ENCODE measurements around the gene SMAD7.

The SMAD7 gene

DNA sequence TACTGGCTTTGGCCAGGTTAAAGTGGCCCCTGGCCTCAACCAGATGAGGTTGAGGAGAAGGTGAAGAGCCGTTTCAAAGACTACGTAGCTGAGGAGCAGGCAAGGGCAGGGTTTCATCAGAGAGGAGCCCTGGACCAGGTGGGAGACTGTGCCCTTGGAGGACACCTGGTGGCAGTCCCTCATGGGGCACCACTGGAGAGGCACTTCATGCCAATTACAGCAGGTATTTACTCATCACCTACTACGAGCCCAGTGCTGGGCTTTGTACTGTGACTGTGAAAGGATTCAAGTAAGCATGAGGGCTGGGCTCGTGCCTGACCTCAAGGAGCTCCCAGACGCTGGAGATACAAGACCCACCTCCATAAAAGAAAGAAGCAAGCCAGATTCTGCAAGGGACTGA is 37.6 kb downstream of the SMAD7 start:
- DNase-seq, result no peak

DNA sequence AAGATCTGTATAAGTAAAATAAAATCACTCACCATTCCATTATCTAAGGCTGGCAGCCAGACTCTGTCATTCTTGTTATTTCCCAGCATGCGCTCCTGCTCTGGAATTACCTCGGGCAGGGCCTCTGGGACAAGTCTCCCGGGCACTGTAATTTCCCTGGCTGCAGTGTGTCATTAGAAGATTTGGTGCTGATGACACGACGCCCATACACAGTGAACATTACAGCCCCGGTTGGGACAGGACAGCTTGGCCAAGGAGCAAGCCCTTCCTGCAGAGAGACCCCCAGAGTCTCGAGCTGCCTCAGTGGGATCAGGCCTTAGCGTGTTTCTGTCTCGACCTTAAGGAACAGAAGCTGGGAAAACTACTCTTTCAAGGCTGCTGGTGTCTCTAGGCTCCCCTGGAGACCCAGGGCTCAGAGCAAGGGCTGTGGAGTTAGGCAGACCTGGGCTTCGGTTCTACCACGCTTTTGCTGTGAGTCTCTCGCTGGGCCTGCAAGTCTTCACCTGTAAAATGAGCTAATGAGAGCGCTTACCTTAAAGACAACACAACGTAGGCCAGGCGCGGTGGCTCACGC is 39.7 kb downstream of the SMAD7 start:
- no peak for DNase-seq

DNA sequence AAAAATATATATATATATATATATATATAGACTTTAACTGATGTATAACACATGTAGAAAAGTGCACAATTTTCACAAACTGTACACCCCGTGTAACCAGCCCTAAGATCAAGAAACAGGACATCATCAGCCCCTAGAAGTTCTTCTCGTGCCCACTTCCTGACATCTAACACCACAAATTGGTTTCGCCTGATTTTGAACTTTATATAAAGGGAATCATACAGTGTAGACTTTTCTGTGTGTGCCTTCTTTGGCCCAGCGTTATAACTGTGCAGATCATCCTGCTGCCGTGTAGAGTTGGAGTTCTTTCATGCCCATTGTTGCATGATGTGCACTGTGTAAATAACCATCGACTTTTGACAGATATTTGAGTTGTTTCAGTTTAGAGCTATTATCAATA is 41.0 kb downstream of the SMAD7 start:
- DNase-seq, result no peak

DNA sequence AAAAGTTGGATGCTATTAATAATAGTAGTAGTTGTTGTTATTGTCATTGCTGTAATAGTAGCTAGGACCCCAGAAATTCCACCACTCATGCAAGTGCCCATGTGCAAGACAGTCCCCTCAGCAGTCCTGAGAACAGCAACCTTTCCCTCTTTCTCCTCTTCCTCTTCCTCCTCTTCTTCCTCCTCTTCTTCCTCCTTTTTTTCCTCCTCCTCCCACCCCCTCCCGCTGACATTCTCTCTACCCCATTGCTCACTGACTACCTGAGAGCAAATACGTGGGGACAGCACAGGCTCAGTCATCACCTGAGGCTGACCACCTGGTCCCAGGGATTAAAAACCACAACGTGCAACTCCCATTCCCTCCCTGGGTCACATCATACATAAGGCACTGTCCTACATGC is 41.8 kb downstream of the SMAD7 start:
- DNase-seq, result no peak

DNA sequence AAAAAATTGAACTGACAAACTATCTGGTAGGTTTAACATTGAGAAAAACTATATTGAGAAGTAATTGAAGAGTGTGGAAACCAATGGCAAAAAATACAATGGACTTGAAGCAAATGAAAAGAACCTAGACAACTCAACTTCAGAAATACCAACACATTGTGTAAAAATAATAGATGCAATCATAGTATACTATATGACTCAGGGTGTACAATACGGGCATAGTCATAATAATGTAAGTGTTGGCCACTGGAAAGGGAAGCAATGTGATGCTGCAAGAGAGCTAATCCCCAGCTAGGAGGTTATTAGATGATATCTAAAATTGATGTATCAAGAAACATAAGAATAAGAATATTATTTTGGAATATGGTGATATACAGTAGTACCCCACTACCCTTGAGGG is 45.3 kb downstream of the SMAD7 start:
- no peak for DNase-seq

DNA sequence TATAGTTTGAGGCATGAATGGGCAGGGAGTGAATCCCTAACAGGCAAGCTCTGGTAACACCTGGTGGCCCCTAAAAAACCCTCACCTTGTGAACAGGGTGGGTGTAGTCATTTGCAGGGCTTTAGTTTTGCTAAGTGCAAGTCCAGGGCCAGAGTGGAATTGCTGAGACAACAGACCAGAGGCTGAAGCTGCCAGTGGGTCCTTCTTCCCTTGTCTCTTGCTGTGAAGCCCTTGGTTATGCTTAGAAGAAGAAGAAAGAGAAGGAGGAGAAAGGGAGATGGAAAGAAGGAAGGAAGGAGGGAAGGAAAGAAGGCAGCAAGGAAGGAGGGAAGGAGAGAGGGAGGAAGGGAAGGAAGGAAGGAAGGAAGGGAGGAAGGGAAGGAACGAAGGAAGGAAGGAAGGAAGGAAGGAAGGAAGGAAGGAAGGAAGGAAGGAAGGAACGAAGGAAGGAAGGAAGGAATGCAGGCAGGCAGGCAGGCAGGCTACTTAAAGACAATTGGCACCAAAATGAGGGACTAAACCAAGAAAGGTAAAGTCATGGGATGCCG is 45.8 kb downstream of the SMAD7 start:
- DNase-seq, result no peak

DNA sequence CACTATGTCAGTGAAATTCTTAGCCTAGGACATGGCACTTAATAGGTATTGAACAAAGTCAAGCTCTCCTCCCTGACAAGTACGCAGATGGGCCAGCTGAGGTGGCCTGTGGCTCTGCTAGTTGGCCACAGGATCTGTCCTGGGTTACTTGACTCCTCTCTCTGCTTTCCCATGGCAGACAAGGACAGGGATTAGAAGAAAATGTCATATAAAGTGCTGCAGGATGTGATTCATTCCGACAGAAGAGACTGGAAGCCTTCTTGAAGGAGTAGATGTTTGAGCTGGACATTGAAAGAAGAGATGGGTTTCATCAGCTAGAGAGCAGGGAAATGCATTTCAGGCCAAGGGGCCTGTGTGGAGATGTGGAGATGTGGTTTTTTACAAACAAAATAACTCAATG is 46.7 kb downstream of the SMAD7 start:
- DNase-seq, result no peak

DNA sequence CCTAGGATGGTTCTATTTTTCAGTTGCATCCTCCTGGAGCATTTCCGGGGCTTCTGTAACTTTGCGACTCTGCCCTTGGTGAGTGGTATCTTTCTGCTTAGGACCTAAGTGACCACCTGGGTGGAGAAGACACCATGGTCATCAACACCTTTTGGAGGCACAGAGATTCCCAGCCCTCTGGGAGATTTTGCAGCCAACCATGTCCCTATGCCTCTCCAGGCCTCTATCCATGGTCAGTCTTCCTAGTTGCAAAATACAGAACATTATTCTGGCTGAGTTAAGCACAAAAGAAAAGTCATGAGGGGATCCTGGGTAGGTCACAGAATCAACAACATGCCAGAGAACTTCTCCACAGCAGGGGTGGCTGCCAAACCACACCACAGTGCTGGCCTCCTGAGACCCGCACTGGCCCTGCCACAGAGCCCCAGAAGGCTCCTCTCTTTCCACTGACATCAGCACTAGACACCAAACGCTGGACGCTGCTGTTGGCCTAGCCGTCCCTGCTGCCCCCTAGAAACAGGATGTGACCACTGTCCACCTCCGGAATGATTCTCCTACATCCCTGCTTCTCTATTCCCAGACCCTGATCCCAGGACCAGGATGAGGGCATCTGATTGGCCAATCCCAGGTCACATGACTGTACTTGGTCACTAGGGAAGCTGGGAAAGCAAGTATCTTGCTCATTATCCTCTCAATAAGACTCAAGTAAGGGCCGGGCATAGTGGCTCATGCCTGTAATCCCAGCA is 47.7 kb downstream of the SMAD7 start:
- DNase-seq, result no peak

DNA sequence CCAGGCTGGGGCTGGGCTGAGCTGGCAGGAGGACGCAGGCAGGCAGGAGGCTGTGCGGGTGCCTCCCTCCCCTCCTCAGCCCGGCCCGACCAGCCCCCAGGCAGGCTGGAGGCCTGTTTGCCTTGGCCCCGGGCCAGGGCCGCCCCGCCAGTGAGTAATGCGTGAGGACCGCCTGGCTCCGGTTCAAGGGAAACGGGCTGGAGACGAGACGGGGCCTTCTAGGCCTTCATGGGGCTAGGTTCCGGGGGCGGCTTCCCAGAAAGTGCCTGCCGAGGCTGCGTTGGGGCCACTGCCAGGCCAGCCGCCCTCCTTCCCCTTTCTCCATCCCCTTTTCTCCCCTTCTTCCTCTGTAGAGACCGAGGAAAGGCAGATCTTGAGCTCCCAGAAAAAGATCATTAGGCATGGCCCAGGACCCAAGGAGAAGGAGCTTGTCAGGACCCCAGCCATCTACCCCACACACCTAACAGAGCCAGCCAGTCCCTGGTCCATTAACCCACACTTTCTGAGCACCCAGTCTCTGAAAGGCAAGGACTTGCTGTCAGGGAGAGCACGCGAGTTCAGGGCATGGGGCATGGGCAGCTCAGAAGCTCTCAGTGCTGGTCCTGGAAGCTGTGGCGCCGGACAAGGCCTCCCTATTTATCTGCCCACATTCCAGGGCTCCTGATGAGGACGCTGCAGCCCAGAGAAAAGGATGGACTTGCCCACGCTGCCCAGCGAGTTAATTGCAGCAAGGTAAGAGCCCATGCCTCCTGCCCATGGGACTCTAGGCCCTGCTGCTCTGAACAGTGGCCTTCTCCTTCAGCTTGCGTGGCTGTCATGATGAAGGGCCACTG is 48.5 kb downstream of the SMAD7 start:
- no peak for DNase-seq

DNA sequence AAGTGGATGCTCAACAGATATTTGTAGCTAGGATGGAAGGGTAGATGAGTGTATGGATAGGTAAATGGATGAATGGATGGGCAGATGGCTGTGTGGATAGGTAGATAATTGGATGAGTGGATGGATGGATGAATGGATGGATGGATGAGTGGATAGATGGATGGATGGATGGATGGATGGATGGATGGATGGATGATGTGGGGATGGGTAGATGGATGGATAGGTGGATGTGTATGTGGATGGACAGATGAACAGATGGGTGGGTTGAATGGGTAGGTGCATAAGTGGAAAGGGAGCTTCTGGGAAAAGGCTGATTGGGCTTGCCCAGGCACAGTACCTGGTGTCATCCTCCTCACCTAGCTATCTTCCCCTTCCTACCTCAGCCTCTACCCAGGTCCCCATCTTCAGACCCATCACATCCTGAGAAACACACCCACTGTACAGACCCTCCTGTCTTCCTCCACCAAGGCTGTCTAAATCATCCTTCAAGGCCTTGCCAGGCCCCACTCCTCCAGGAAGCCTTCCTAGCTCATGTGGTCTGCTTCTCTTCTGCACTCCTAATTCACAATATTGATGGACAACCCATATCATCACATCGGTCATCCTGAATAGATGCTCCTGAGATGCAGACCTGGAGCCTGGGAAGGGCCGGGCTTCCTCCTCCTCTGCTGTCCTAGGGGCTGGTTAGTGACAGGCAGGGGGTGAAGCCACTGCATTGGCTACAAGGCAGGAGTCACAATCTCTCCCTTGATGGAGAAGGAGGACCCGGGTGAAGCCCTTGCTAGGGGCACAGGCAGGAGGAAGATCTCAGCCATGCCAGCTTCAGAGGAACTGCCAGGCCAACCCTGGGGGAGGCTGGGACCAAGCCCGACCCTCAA is 49.4 kb downstream of the SMAD7 start:
- no peak for DNase-seq

DNA sequence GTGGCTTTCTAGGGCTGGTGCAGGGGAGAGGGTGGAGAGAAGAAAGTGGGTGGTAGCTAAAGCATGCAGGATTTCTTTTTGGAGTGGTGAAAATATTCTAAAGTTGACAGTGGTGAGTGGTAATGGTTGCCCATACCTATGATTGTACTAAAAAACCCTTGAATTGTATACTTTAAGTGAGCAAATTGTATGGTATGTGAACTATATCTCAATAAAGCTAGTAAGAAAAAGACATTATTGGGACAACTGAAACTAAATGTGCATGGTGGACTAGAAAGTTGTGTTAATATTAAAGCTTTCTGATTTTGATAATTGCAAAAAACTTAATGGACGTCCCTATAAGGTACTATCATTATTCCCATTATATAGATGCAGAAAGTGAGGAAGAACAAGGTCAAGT is 50.3 kb downstream of the SMAD7 start:
- DNase-seq, result no peak

DNA sequence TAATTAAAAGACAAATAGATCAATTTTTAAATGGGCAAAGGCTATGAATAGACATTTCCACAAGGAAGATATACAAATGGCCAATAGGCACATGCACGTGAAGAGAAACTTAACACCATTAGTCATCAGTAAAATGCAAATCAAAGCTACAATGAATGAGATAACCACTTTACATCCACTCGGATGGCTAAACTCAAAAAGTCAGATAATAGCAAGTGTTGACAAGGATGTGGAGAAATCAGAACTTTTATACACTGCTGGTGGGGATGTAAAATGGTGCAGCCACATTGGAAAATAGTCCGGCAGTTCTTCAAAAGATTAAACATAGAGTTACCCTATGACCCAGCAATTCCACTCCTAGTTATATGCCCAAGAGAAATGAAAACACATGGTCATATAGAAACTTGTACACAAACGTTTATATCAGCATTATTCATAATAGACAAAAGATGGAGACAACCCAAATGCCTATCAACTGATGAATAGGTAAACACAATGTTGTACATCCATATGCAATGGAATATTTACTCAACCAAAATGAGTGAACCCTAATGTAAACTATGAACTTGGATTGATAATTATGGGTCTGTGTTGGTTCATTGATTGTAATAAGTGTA is 51.1 kb downstream of the SMAD7 start:
- no peak for DNase-seq

DNA sequence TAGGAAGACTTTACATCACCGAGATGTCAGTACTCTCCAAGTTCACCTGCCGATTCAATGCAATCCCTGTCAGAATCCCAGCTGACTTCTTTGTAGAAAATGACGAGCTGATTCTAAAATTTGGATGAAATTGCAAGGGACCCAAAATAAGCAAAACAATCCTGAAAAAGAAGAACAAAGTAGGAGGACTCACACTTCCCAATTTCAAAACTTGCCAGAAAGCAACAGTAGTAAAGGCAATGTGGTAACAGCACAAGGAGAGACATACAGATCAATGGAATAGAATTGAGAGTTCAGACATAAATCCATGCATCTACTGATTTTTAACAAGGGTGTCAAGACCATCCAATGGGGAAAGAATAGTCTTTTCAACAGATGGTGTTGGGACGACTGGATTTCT is 52.2 kb downstream of the SMAD7 start:
- no peak for DNase-seq

DNA sequence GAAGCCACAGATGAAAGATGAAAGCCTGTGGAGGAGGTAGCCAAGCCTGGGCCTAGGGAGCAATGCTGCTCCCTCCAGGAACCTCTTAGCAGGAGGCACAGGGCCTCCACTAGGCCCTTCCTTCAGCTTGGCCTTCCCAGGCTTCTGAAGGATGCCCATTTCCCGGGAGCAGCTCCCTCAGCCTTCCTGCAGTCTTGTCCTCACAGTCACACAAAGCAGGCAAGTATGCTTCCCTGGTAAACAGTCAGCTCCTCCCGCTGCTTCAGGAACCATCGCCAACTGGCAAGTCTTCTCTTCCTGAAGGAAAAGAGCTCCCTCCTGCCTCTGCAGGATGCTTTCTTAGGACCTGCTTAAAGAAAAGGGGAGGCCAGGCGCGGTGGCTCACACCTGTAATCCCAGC is 53.2 kb downstream of the SMAD7 start:
- DNase-seq, result no peak

DNA sequence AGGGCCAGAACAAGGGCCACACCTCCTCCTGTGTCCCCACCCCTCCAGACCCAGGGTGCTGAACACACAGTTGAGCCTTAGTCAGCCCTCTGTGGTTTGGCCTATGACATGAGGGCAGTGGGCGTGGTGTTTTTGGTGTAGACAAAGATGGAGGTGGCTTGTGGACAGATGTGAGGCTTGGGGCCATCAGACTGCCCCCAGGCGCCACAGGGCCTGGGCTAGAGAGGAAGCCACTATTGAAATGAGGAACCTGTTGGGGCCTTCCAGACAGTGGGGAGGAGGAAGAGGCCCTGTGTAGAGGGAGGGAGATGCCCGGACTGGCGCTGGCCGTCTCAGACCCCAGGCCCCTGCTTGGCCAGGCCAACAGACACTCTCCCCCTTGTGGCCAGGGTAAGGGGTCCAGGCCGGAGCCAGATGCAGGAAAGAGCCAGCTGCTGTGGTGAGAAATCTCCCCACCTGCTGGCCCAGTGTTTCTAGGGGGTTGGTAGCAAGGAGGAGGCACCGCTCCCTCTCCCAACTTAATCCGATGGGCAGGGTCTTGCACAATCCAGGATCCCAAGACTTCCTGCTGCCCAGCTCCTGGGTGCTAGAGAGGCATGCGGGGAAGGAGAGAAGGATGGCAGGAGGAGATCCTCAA is 53.8 kb downstream of the SMAD7 start:
- no peak for DNase-seq

DNA sequence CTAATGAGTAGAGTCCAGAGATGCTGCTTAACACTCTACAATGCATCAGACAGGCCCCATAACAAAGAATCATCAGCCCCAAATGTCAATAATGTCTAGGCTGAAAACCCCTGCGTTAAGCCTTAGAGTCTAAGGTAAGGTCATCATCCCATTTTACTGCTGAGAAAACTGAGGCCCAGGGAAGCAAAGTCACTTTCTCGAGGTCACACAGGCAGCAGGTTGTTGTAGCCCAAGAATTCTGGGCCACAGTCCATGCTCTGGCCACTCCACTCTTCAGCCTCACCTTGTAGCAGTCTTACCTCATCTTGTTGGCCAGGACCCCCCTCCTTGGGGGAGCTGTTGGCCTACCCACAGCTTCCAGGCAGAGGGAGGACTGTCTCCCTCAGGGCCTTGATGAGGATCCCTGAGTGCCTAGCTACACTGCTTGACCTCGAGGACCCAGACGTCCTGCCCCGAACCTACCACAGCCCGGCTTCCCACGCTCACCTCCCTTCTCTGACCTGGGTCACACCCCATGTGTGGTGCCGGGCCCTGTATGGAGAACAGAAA is 54.4 kb downstream of the SMAD7 start:
- no peak for DNase-seq

DNA sequence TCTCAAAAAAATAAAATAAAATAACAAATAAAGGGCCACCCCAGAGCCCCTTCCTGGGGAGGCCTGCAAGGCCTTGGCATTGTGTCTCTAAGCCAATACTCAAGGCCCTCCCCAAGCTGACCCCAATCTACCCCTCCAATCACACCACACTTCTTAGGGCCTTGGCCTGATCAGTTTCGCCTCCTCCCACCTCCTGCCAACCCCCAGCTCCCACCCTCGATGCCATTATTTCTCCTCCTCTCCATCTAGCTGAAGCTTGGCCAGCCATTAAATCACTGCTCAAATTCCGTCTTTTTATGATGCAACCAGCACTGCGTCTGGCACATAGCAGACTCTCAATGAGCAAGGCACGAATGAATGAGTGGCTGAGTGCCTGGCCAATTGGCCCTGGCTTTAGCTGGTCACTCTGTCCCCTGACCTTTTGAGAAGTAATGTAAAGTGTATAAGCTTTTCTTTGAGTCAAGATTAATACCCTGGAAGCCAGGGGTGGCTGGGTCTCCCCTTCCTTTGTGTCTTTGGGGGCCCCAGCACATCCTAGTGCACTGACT is 55.9 kb downstream of the SMAD7 start:
- DNase-seq, result no peak

DNA sequence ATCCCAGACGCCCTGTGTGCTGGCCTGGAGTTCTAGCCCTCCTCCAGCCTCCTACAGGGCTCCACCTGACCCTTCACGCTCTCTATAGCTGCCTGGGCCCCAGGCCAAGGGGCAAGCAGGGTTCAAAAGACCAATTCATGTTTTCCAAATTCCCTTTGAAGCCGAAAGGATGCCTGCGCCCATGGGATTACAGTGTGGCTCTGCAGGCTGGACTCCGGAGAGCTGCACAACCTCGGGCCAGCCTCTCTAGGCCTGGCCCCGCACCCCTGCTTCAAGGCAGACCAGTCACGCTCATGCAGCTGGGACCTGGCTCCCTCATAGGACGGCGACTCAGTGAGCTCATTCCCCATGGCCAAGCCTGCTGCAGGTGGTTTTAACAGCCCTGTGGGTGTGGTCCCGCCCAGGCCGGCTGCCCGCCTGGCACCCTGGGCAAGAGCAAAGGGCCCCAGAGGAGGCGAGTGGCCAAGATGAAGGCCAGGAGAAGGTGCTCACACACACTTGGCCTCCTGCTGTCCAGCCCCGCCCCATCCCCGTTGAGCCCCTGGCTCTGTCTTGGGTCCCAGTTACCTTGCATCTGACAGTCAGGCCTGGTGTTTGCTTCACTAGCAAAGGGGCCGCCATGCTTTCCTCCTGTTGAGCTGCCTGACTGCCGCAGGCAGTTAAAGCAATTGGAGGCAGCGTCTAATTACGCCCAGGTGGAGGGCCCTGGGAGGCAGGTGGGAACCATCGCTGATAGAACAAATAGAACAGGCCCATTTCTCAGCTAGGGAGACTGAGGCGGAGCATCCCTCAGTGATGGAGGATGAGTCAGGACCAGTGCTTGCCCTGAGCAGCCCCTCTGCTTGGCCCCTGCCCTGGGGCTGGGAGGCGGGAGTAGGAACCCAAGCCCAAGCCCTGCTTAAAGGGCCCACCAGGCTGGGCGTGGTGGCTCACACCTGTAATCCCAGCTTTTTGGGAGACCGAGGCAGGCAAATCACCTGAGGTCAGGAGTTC is 56.9 kb downstream of the SMAD7 start:
- no peak for DNase-seq

DNA sequence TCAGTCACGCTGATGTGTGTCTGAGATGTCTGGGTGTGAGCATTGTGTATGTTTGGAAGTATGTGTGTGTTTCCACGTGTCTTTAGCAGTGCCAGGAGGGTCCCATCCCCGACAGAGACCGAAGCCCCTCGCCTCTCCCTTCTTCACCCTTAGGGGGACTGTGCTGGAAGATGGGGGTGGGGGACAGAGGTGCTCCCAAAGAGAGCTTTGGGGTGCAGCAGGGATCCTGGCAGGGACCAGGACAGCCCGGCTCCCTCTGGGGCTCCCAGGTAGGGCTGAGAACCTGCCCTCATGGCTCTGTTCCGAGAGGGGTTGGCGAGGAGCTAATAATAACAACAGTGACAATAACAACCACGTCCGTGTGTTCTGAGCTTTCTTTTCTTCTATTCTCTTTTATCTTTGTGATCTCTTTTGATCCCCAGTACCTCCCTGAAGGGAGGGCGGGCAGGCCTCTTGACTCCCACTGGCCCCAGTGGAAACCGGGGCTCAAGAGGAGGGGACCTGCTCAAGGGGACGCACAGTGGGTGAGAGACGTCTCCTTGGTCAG is 57.6 kb downstream of the SMAD7 start:
- DNase-seq, result no peak
